NCI-H1105 treated with DMSO at 0.1 percent for 48 hours (cell line): ENCODE measurements around the gene RASAL1.

Source experiments
- DNase-seq: peaks from one replicate; lab custom pipeline; 2025; lab: John Stamatoyannopoulos, UW

RASAL1 gene

DNA sequence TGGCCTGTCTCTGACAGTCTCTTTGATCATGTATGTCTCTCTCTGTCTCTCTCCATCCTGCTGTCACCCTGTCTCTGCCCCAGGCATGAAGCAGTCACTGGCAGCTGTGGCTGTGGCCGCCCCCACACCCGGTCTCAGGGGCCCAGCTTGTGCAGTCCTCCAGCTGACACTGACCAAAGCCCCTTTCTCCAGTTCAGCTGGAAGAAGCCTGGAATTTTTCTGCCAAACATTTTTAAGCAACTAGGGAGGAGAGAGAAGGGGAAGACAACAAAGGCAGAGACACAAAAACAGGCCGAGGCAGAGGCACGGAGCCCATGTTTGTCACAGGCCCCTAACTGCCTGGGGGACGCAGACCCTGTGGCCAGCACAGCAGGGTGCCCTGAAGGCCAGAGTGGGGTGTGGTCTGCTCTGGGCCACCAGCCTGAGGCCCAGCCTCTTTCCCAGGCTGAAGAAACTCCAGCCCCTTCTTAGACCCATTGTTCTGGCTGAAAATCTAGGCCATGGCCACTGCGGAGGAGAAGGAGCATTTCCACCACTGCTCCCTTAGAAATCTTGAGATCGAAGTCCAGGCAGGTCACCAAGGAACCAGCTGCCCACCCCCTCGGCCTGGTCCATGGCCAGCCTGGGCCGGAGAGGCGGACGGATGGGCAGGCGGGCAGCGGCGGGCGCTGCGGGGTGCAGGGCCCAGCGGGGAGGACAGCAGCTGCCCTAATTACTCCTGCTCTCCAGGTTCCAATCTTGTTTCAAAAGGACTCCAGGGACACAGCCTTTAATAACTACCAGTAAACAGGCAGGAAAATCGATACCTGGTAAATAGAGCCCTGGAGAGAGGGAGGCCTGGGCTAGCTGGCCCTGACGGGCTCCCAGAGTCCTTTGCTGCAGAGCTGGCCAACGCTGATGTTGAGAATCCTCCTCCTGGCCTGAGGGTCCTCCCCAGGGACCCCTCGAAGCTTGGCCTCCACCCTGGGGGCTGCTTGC lies 64.1 kb downstream of the RASAL1 start:
- DNase-seq = no peak

DNA sequence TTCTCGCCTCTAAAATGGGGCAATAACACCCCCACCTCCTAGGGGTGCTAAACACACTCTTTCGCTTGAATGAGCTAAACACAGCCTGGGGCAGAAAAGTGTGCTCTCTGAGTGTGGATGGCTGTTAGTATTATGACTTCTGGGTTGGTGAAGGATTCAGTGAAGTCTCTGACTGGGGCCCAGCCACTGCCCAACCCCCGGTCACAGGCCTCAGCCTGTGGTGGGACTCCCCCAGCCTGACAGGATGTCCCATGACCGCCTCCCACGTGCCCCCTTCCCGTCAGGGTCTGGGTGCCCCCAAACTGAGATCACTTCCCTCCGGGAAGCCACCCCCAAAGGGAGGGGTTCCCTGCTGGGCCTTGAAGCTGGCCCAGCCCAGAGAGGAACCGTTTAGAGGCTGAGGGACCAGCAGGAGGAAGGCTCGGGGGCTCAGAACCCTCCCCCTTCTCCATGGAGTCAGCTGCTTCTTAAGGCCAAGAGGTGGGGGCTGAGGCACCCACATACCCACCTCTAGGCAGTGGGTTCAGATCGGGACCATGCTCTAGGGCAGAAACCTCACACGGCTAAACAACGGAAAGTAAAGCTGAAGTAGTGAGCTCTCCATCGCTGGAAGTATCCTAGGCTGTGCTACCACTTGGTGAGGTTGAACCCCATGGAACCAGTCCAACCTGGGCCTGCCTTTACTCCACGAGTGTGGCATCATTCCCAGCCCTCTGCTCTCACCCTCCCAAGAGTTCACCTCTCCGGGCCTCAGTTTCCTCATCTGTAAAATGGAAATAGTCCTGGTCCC lies 65.2 kb downstream of the RASAL1 start:
- no peak for DNase-seq

DNA sequence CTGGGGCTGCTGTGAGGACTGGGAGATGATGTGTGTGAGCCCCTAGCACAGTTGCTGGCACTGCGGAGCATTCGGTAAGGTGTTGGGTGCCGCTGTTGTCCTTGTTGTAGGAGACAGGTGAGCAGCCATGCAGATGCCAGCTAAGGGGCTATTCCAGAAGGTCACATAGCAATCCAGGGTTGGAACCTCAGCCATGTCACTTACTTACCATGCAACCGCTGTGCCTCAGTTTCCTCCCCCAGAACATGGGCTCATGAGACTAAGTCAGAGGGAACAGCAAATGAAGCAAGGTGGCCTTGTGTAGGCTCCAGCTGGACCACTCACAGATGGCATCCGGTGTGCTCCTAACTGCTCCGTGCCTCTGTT lies 65.8 kb downstream of the RASAL1 start:
- DNase-seq = no peak

DNA sequence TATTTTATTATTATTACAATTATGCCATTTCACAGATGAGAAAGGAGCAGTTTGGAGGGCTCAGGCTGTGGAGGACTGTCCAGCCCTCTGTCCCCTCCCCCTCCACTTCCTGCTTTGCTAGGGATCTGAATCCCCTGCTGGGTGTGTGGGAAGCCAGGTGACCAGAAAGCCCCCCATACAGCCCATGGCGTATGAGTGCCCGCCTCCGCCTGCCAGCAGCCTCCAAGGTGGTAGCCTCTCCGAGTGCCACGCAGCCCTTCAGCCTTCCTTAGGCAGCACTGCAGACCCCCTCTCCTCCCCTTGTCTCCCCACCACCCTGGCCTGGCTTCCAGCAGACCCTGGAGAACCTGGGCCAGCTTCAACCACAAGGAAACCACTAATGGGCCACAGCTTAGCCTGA lies 66.4 kb downstream of the RASAL1 start:
- no peak for DNase-seq

DNA sequence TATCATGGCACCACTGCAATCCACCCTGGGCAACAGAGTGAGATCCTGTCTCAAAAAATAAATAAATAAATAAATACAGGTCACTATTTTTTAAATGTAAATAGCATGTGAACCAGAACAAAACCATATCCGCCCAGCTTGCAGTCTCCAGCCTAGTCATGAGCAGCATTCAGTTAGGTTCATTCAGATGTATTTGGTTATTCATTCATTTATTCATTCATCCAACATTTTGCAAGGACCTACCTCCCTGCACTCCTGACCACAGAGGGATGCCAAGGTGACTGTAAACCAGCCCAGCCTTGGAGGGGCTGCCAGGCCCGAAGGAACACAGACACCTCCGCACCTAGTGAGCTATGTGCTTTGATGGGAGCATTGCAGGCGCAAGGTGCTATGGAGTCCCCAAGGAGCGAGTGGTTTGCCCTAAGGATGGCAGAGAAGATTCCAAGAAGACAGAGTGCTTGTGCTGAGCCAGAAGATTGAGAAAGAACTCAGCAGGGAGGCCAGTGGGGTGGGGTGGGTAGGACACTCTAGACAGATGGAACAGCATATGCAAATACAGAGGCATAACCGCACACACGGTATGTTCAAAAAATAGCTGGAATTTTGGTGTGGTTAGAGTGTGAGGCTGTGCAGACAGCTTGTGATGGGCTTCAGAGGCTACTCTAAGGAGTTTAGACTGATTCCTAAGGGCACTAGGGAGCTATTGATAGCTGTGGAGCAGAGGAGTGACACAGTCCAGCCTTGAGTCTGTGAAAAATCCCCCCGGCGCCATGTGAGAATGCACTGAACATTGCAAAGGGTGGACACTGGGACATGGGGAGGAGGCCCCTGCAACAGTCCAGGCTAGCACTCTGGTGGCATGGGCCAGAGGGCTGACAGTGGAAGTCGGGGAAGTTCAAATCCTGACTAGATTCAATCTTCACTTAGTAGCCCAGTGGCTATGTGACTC lies 67.3 kb downstream of the RASAL1 start:
- no peak for DNase-seq

DNA sequence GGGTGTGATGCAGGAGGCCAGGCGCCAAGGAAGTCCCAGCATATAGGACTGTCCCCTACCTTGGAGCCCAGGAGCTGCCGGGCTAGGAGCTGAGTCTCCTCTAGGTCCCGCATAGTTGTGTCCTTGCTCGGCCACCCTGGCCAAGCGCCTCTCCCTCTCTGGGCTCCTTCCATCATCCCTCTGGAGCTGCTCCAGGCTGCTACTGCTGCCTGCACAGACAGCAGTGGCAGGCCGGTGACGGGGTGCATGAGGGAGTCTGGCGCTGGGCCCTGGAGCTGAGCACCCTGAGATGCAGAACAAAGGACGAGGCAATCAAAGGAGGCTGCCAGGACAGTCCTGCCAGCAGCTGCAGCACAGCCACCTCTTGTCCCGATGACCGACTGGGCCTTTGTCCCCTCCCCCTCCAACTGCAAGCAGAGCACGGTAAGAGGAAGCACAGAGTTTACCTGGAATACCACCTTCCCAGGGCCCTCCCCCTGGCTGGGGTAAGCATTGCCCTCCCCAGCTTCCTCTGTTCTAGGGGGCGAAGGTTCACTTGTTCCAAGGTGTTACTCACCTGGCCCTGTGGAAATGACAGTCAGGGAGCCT lies 68.7 kb downstream of the RASAL1 start:
- DNase-seq = no peak

DNA sequence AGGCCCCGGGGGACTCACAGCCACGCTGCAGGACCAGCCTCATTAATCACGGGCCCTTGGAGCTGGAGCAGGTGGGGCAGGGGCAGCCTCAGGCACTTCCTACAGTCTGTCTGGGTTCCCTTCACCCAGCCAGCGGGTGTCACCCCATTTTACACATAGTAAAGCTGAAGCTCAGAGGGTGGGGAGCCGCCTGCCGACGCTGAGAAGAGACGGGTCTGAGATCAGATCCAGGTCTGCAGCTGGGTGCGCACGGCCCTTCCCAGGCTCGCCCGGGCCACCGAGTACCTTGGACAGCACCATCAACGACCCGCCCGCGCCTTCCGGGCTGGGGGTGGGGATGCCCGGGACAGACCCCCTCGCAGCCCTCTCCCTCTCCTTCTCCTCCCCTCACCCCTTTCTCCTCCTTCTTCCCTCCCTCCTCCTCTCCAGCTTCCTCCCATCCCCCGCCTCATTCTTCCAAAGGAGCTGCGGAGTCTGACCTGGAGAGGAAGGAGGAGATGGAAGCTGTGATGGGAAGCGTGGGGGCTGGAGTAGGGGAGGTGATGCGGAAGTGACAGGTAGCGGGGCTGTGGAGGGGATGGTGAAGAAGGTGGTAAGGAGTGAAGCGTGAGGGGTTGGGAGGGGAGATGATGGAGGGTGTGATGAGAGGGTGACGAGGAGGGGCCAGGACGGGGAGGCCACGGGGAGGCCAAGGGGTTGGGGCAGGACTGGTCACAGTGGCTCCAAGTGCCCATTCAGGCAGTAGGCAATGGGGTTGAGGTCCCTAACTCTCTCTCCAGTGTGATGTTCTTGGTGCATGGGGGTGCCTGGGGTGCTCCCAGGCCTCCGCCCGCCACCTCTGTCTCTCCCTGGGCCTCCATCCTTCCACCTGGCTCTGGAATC lies 70.2 kb downstream of the RASAL1 start:
- no peak for DNase-seq

DNA sequence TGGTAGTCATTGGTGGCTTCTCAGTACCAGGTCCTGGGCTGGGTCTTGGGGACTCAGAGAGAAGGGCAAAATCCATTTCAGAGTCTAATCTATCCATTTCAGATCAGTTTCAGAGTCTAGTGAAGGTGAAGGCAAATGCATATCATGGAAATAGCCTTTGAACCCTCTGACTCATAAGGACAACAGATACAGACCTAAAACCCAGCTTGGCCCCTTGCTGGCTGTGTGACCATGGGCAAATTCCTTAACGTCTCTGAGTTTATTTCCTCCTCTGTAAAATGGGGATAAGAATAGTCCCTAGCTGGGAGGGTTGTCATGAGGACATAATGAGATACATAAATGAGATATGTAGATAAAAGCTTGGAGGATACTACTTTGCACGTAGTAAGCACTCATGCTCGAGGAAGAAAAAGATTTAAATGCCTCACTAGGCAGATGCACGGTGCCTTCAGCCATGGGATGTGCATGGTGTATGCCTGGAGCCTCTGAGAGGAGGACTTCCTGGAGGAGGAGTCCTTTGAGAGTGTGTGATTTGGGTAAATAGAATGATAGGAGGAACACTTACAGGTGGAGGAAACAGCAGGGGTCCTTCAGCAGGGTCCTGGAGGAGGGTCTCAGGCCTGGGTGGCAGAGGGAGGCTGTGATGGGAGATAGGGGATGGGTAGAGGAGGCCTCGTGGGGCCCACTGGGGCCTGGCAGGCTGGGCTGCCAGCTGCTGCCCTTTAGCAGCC lies 71.0 kb downstream of the RASAL1 start:
- no peak for DNase-seq

DNA sequence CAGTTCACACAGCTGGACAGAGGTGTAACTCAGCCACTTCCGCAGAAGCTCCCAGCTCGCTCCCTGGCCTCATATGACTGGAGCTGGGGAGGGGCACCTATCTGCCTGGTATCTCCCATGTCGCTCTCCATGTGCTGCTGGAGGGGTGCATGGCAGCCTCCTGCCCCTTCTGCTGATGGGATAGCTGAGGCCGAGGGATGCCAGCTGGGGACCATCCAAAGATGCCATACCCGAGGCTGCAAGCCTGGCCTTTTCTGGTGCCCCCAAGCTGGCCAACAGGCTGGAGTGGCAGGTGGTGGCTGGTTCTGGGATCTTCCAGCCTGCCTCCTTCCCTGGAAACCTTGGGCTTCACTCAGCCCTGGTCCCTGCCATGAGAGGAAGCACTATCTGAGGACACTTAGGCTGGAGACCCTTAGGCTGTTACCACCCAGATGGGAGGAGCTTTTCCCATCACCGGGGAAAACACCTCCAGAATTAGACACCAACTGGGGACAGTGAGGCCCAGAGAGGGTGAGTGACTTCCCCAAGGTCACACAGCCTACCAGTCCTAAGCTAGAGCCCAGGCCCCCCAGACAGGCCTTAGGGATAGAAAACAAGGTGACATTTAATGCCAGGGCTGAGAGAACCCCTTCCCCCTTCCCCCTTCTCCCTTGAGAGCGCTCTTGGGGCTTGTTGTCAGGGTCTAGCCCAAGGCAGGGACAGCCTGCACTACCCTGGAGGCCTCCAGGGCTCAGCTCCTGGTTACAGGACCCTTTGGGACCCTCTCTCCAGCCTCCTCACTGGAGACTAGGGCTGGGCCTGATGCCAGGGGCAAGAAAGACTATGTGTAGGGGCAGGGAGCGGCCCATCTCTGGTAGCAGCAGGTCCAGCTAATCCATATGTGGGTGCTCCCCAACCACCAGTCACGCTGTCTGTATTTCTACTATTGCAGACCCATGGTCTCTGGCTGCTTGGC lies 71.9 kb downstream of the RASAL1 start:
- no peak for DNase-seq

DNA sequence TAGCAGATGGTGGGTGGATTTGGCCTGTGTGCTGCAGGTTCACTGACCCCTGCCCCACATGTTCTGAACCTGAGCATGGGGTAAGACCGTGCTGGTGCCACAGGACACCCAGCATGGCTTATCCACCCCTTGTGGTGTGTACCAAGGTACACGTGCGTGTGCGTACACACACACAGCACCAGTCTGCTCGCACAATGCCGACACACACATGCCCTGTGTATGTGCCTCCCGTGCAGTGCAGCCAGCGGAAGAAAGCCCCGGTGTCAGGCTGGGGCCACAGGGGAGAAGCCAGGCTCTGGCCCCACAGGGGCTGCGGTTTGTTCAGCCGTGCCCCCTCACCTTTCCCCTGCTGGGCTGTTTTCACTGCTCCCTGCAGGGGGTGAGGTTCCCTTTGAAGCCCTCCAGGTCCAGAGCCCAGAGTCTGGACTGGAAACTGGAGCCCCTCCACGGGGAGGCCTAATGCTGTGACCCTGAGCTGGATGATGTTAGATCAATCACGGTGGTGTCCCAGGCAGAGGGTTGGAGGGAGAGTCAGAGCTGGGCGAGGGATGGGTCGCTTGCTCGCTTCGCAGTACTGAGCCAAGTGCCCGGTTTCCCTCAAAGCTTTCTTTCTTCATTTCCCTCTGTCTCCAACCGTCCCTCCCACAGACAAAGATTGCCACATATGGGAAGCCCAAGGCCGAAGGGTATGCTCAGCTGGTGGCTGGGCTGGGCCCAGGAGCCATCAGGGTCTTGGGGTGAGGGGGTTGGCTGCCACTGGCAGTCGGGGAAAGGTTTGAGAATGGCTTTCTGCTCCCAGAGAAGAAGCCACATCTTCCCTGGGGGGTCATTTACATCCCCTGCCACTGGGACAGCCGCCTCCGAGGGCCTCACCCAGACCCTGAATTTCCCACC lies 72.8 kb downstream of the RASAL1 start:
- no peak for DNase-seq

DNA sequence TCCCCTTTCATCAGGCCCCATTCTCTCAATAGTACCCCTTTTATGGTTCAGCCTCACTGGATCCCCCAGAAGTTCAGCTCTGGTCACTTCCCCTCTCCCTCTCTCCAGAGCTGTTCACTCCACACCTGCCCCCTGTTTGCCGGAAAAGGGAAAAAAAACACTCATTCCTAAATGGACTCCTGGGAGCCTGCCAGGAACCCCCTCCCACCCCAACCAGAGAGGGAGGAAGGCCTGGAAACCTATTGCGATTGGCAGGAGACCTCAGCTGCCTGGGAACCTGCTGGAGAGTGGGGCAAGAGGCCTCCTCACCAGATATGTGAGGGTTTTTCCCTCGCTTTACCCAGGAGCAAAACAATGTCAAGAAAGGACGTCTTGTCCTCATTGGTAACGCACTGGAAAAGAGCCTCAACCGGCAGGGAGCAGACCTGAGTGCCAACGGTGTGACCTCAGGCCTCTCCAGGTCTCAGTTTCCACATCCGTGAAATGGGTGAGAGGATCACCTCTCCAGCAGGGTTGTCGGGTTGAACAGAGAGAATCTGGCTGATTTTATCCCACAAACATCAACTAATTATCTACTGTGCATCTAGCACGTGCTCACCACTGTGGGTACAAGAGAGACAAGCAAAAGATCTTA lies 74.4 kb downstream of the RASAL1 start:
- peak; percentile 59 for DNase-seq

DNA sequence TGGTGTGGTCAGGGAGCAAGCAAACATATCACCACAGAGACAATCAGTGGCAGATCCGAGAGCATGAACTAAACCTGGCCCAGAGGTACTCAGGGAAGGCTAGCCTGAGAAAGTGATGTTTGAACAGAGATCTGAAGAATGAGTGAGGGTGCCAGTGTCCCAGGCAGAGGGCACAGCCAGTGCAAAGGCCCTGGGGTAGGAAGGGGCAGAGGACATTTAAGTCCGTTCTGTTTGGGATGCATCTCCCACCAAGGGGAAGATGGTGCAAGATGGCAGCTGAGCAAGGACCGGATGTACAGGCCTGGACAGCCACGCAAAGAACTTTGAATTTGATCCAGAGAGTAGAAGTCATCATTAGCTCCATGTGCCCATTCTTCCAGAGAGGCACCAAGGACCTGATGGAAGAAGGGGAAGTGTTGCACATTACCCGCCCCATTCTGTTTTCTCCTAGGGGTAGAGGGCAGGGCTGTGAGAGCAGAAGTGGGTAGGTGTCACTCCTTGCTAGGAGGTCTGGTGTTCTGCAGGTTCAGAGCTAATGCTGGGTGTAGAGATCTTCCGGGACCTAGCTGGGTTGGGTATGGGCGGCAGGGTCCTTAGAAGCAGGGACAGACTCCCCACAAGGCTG lies 75.1 kb downstream of the RASAL1 start:
- DNase-seq = no peak

DNA sequence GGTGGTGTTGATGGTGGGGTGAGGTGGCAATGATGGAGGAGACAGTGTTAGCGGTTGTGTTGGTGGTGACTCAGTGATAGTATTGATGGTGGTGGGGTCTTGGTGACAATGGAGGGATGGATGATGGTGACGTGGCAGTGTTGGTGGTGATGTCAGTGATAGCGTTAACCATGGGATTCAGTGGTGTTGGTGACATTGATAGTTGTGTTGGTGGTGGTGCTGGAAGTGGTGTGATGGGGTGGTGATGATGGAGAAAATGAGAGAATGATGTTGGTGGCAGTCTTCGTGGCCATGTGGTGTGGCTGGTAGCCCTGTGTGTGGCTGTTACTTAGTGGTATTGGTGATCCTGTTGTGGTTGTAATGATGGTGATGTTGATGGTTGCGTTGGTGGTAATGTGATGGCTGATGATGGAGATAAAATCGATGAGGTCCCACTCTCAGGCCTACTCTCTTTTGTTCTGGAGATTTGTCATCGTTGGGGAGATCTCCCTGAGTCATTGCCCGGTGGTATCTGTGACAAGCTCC lies 76.4 kb downstream of the RASAL1 start:
- no peak for DNase-seq

DNA sequence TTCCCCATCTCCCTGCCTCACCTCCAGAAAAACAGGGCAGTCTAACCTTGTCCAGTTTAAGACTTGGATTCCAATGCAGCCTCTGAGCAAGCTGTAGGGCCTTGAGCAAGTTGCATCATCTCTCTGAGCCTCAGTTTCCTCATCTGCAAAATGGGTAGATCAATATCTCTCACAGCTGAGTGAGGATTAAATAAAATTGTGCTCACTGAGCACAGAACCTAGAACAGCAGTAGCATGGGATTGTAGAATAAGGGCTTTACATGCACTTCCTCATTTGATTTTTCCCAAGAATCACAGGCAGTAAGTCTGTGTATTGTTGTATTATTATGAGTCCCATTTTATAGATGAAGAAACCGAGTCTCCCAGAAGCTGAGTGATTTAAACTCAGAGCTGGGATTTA lies 77.0 kb downstream of the RASAL1 start:
- no peak for DNase-seq

DNA sequence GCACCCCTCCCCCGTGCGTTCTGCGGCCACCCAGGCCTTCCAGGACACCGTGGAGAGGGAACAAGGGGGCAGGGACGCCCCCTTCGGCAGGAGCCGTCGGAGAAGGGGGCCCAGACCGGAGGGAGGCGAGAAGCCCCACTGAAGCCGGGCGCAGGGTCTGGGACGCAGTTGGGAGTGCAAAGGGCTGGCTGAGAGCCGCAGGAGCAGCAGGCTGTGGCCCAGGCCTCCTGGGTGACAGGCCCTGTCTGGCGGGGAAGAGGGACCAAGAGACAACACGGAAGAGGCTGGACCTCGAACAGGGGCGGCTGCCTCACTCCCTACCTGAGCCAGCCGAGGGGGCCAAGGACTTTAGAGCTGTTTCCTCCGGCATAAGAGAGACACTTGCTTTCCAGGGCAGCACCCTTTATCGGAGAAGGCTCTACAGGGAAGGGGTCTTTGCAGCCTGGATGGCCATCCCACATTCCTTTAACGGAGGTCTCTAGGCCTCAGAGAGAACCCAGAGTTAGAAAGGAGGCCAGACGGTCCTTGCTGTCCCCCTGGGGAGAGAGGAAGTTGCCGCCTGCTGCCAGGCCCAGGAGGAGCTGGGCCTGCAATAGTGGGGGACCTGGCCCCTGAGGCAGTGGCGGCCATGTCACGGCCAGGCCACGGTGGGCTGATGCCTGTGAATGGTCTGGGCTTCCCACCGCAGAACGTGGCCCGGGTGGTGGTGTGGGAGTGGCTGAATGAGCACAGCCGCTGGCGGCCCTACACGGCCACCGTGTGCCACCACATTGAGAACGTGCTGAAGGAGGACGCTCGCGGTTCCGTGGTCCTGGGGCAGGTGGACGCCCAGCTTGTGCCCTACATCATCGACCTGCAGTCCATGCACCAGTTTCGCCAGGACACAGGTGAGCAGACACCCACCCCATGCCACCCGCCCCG lies 77.7 kb downstream of the RASAL1 start:
- no peak for DNase-seq
